Fibroblast of villous mesenchyme (primary cell): Measurements from ENCODE around the gene DYNC1H1. TPM values are rescaled to one million over a fixed set of nuclear protein-coding genes. Genes with fewer than 3 reads are reported as not detected.
"Not testable (repeated sequence)": the region's sequence is repeated elsewhere in the genome, so short reads cannot be mapped to it uniquely, and the experiment has no call there.

Experiments
- DNase-seq: peaks from one replicate; pipeline ENCODE4 v3.0.0-alpha.2; 2010; ENCODE audit warnings: low read depth
- H3K4me3 ChIP-seq: 2 replicates; pipeline ENCODE4 v1.5.1; 2011; ENCODE audit warnings: low read depth, mild to moderate bottlenecking, low read length
- CTCF ChIP-seq: IDR thresholded peaks from 2 replicates; pipeline ENCODE4 v1.5.1; 2012; ENCODE audit warnings: low read depth, mild to moderate bottlenecking, low read length; ENCODE audit not compliant: insufficient read depth
- total RNA-seq: library from RNA; depleted of rRNA; stranded (reverse); fragments of >200 nt; gene quantifications from 2 replicates; pipeline ENCODE4 v1.2.3, GENCODE V29; 2012

The DYNC1H1 gene
- total RNA-seq, 1 donor: 518 TPM

DNA sequence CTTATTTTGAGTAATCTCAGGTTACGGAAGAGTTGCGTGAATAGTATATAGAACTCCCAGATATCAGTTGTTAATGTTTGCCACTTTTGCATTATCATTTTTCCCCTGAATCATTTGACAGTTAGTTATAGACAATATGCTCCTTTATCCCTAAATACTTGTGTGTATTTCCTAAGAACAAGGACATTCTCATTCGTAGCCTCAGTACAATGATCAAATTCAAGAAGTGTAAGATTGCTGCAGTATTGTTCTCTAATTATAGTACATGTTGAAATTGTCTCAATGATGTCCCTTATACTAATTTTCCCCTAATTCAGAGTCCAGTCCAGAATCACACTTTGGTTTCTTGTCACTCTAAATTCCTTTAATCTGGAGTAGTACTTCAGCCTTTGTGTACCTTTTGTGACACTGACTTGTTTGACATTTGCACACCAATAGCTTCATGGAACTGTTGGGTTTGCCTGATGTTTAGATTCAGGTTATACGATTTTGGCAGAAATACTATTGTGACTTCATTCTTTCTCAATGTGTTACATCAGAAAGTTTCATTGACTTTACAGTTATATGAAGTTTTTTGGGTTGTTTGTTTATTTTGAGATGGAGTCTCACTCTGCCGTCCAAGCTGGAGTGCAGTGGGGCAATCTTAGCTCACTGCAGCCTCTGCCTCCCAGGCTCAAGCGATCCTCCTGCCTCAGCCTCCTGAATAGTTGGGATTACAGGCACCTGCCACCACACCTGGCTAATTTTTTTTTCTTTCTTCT, 13.1 kb downstream of the DYNC1H1 start:
- DNase-seq: peak; percentile 50
- TF ChIP-seq CTCF: no peak
- H3K4me3 ChIP-seq: no peak overlapping the region

DNA sequence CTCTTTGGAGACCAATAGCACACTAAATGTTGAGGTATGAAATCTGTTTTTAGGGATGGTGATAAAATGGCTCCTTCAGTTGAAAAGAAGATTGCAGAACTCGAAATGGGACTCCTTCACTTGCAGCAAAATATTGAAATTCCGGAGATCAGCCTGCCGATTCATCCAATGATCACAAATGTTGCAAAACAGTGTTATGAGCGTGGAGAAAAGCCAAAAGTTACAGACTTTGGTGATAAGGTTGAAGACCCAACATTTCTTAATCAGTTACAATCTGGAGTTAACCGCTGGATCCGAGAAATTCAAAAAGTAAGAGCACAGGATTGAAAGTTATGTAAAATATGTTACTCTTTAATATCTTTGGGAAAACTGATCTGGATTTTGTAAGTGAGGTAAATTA, 15.3 kb downstream of the DYNC1H1 start:
- no peak overlapping the region for H3K4me3 ChIP-seq
- no peak for DNase-seq
- no peak for TF ChIP-seq CTCF

DNA sequence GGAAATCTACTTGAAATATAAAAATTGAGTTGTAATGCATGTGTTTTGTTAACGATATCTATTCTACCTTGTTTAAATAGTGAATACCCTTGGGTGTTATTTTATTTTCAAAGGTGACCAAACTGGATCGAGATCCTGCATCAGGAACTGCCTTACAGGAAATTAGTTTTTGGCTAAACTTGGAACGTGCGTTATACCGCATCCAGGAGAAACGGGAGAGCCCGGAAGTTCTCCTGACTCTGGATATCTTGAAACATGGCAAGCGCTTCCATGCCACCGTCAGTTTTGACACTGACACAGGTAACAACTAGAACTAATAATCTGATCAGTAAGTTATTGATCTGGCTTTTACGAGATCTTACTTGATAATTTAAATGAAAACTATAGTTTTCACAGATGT, 15.9 kb downstream of the DYNC1H1 start:
- no peak for DNase-seq
- H3K4me3 ChIP-seq: no peak overlapping the region
- TF ChIP-seq CTCF: no peak

GRCh38 chr14:101980700-101981099, 16.3 kb downstream of the DYNC1H1 start:
- DNase-seq: peak; percentile 97
- no peak for TF ChIP-seq CTCF
- H3K4me3 ChIP-seq: no peak overlapping the region

- H3K4me3 ChIP-seq: no peak overlapping the region
- TF ChIP-seq CTCF: no peak
- DNase-seq: no peak
Measured at GRCh38 chr14:101982621-101983020, 18.2 kb downstream of the DYNC1H1 start.

GRCh38 chr14:101984831-101985230, 20.5 kb downstream of the DYNC1H1 start:
- DNase-seq, H3K4me3 ChIP-seq: not testable (repeated sequence)

- DNase-seq: no peak
- TF ChIP-seq CTCF: no peak
- H3K4me3 ChIP-seq: no peak overlapping the region
Measured at GRCh38 chr14:101985957-101986356, 21.6 kb downstream of the DYNC1H1 start.
